ENCODE data around the gene GIMAP2.

- TF ChIP-seq CTCF (IDR thresholded peaks at IDR 0.05) (no peak), POLR2A (IDR thresholded peaks at IDR 0.05) (no peak)
Observed at GRCh38 chr7:150731916-150732315, 46.4 kb downstream of the GIMAP2 start.
